H1 (cell line): ENCODE data around the gene SYT6. TPM values are rescaled to one million over a fixed set of nuclear protein-coding genes. Genes with fewer than 3 reads are reported as not detected.

ENCODE experiments used
- CTCF ChIA-PET: fragments of 300-600 bp; sonication (Branson Sonifier 250); formaldehyde crosslinking; loops from one replicate; lab custom pipeline; 2021; ENCODE audit not compliant: partially characterized antibody; lab: Charles Lee
- POLR2A ChIA-PET: fragments of 300-600 bp; sonication (Branson Sonifier 250); formaldehyde crosslinking; loops from one replicate; lab custom pipeline; 2021; ENCODE audit warnings: inconsistent platforms; ENCODE audit not compliant: partially characterized antibody; lab: Charles Lee
- DNase-seq, 2 experiments: peaks; one replicate each; pipeline versions ENCODE4 v3.0.0 to v3.0.0-alpha.2; 2010 to 2022; ENCODE audit warnings: low spot score in 2 of 2, low read depth in 1 of 2, mixed read lengths in 1 of 2
- FAIRE-seq: peaks from 2 replicates; lab custom pipeline; 2011; peaks lifted over from hg19 to GRCh38; lab: Jason Lieb, UNC
- H2AFZ ChIP-seq: 2 replicates; pipeline ENCODE4 v1.8.1; 2012; ENCODE audit warnings: low read length, inconsistent platforms
- H2AK5ac ChIP-seq: 2 replicates; pipeline ENCODE4 v1.6.1; 2013; ENCODE audit warnings: low read depth, low read length
- H2BK120ac ChIP-seq: replicated peaks from 2 replicates; pipeline ENCODE3; 2013; ENCODE audit warnings: low read depth, low read length, inconsistent platforms
- H2BK12ac ChIP-seq: 2 replicates; pipeline ENCODE4 v1.6.1; 2013; ENCODE audit warnings: low read depth, low read length
- H2BK15ac ChIP-seq: 2 replicates; pipeline ENCODE4 v1.6.1; 2013; ENCODE audit warnings: low read length
- H2BK20ac ChIP-seq: 2 replicates; pipeline ENCODE4 v1.6.1; 2013; ENCODE audit warnings: low read length
- H2BK5ac ChIP-seq: 2 replicates; pipeline ENCODE4 v1.6.1; 2013; ENCODE audit warnings: low read depth, low read length
- H3K14ac ChIP-seq: 2 replicates; pipeline ENCODE4 v1.6.1; 2013; ENCODE audit warnings: inconsistent platforms; ENCODE audit not compliant: insufficient read length
- H3K18ac ChIP-seq: 2 replicates; pipeline ENCODE4 v1.6.1; 2013; ENCODE audit warnings: low read length; ENCODE audit errors: extremely low read depth
- H3K23ac ChIP-seq: 2 replicates; pipeline ENCODE4 v1.6.1; 2013; ENCODE audit warnings: inconsistent platforms; ENCODE audit not compliant: insufficient read length
- H3K23me2 ChIP-seq: 2 replicates; pipeline ENCODE4 v1.6.1; 2013; ENCODE audit warnings: low read depth, low read length
- H3K27ac ChIP-seq: 2 replicates; pipeline ENCODE4 v1.6.1; 2011; ENCODE audit warnings: low read depth, low read length, inconsistent platforms
- H3K27me3 ChIP-seq, 4 experiments: replicated peaks in 1 of 4; 1 replicate in 1 of 4; 2 replicates in 3 of 4; pipeline versions ENCODE4 v1.6.1 to v1.8.1; 2011 to 2013; ENCODE audit warnings: low read length in 3 of 4, mild to moderate bottlenecking in 3 of 4, inconsistent platforms in 2 of 4, mixed read lengths in 2 of 4, moderate library complexity in 1 of 4; ENCODE audit not compliant: control insufficient read depth in 3 of 4, insufficient read depth in 3 of 4; ENCODE audit errors: extremely low read depth in 1 of 4
- H3K36me3 ChIP-seq, 4 experiments: 2 replicates each; pipeline versions ENCODE4 v1.6.1 to v1.8.1; 2011 to 2013; ENCODE audit warnings: mild to moderate bottlenecking in 4 of 4, low read length in 3 of 4, moderate library complexity in 2 of 4, control low read depth in 1 of 4, inconsistent platforms in 1 of 4; ENCODE audit not compliant: insufficient read depth in 4 of 4, control insufficient read depth in 2 of 4
- H3K4ac ChIP-seq: replicated peaks from 2 replicates; pipeline ENCODE3; 2013; ENCODE audit warnings: low read length, low read depth, mixed read lengths, inconsistent platforms; ENCODE audit not compliant: insufficient read length
- H3K4me1 ChIP-seq, 4 experiments: replicated peaks in 1 of 4; 1 replicate in 1 of 4; 2 replicates in 3 of 4; pipeline versions ENCODE4 v1.6.1 to v1.8.1; 2011 to 2013; ENCODE audit warnings: low read length in 3 of 4, inconsistent platforms in 2 of 4, mixed read lengths in 1 of 4; ENCODE audit not compliant: insufficient read depth in 4 of 4, control insufficient read depth in 3 of 4
- H3K4me2 ChIP-seq, 2 experiments: 2 replicates each; pipeline versions ENCODE4 v1.6.1 to v1.8.1; 2011 to 2013; ENCODE audit warnings: low read depth in 2 of 2, low read length in 2 of 2, control low read depth in 1 of 2, inconsistent platforms in 1 of 2, mild to moderate bottlenecking in 1 of 2; ENCODE audit not compliant: insufficient read depth in 1 of 2
- H3K4me3 ChIP-seq, 4 experiments: fragments of 200-600, 300-600 bp in 1 of 4; sonication (generic), shearing (Covaris generic), sonication (Bioruptor Twin) in 1 of 4; 2 replicates each; pipeline versions ENCODE4 v1.5.1 to v1.8.1; 2011 to 2016; ENCODE audit warnings: low read length in 4 of 4, low read depth in 3 of 4, control low read depth in 2 of 4, inconsistent platforms in 2 of 4, mild to moderate bottlenecking in 2 of 4, mixed read lengths in 1 of 4, moderate library complexity in 1 of 4; ENCODE audit not compliant: insufficient read depth in 2 of 4; ENCODE audit errors: extremely low read depth in 1 of 4
- H3K56ac ChIP-seq: replicated peaks from 2 replicates; pipeline ENCODE3; 2013; ENCODE audit warnings: low read depth, mild to moderate bottlenecking, mixed read lengths, low read length, inconsistent platforms; ENCODE audit not compliant: insufficient read length
- H3K79me1 ChIP-seq: 2 replicates; pipeline ENCODE4 v1.6.1; 2013; ENCODE audit warnings: low read depth, low read length, control low read depth
- H3K79me2 ChIP-seq, 2 experiments: 2 replicates each; pipeline versions ENCODE4 v1.6.1 to v1.8.1; 2012 to 2013; ENCODE audit warnings: low read length in 2 of 2, mild to moderate bottlenecking in 2 of 2, inconsistent platforms in 1 of 2; ENCODE audit not compliant: insufficient read depth in 2 of 2, control insufficient read depth in 1 of 2
- H3K9ac ChIP-seq, 4 experiments: replicated peaks in 1 of 4; 1 replicate in 1 of 4; 2 replicates in 3 of 4; pipeline versions ENCODE4 v1.6.1 to v1.8.1; 2011 to 2013; ENCODE audit warnings: low read depth in 3 of 4, low read length in 3 of 4, control low read depth in 2 of 4, mild to moderate bottlenecking in 2 of 4, moderate library complexity in 2 of 4, inconsistent platforms in 1 of 4; ENCODE audit errors: extremely low read depth in 1 of 4
- H3K9me3 ChIP-seq, 2 experiments: 2 replicates each; pipeline versions ENCODE4 v1.6.1 to v1.8.1; 2012 to 2013; ENCODE audit warnings: mild to moderate bottlenecking in 2 of 2, moderate library complexity in 2 of 2, control low read depth in 1 of 2, inconsistent platforms in 1 of 2, low read depth in 1 of 2, low read length in 1 of 2, mixed read lengths in 1 of 2; ENCODE audit not compliant: insufficient read depth in 2 of 2
- H4K20me1 ChIP-seq, 2 experiments: replicated peaks in 1 of 2; 2 replicates each; pipeline versions ENCODE3 to v1.8.1; 2011 to 2013; ENCODE audit warnings: inconsistent platforms in 2 of 2, low read length in 2 of 2, mild to moderate bottlenecking in 1 of 2; ENCODE audit not compliant: insufficient read depth in 2 of 2, control insufficient read depth in 1 of 2
- H4K5ac ChIP-seq: 2 replicates; pipeline ENCODE4 v1.6.1; 2013; ENCODE audit warnings: low read length, low read depth, mixed read lengths, inconsistent platforms; ENCODE audit not compliant: insufficient read length
- H4K8ac ChIP-seq: 2 replicates; pipeline ENCODE4 v1.8.0; 2013; ENCODE audit warnings: mild to moderate bottlenecking, moderate library complexity, low read length, inconsistent platforms; ENCODE audit not compliant: insufficient read depth; ENCODE audit errors: extremely low read depth
- H4K91ac ChIP-seq: replicated peaks from 2 replicates; pipeline ENCODE3; 2013; ENCODE audit warnings: low read length, mixed read lengths, inconsistent platforms; ENCODE audit not compliant: insufficient read length
- BCL11A ChIP-seq, 2 experiments: IDR thresholded peaks; one replicate each; pipeline ENCODE4 v1.6.1; 2011; ENCODE audit warnings: low read depth in 2 of 2, low read length in 2 of 2, mild to moderate bottlenecking in 2 of 2
- CBX8 ChIP-seq: fragments of 300-800, 300-1000 bp; sonication (generic); IDR thresholded peaks from 2 replicates; pipeline ENCODE4 v1.7.1; 2016; ENCODE audit warnings: low read depth, low read length, borderline replicate concordance
- CHD2 ChIP-seq: IDR thresholded peaks from 2 replicates; pipeline ENCODE4 v1.6.1; 2012; ENCODE audit warnings: low read length, improper control_type of control experiment
- SIN3A ChIP-seq, 2 experiments: IDR thresholded peaks in 1 of 2; conservative IDR thresholded peaks in 1 of 2; 2 replicates each; pipeline ENCODE4 v1.6.1; 2011 to 2012; ENCODE audit warnings: low read length in 2 of 2, improper control_type of control experiment in 1 of 2, low read depth in 1 of 2, mild to moderate bottlenecking in 1 of 2
- TCF12 ChIP-seq: IDR thresholded peaks from 2 replicates; pipeline ENCODE4 v1.6.1; 2011; ENCODE audit warnings: low read depth, mild to moderate bottlenecking, low read length
- WGBS, 2 experiments: shearing (Covaris generic) in 1 of 2; methylation state at CpG; one replicate each; pipeline versions ENCODE4 v1.1.6 to v1.1.7; 2013 to 2015; ENCODE audit warnings: low lambda C conversion rate in 2 of 2, mixed read lengths in 2 of 2, inconsistent platforms in 1 of 2, low coverage in 1 of 2, missing lambda C conversion rate in 1 of 2; ENCODE audit not compliant: insufficient replicate concordance in 2 of 2, insufficient coverage in 1 of 2, insufficient read length in 1 of 2; ENCODE audit errors: extremely low coverage in 1 of 2, missing lambda C conversion rate in 1 of 2; 5-methylcytosine and 5-hydroxymethylcytosine counted together
- polyA plus RNA-seq, 7 experiments: library from polyadenylated mRNA; depleted of rRNA in 3 of 7; stranded (reverse) in 5 of 7; unstranded in 2 of 7; fragments of >200 nt in 5 of 7; fragments of 200-250 nt in 2 of 7; gene quantifications; 1 replicate in 5 of 7; 2 replicates in 1 of 7; 4 replicates in 1 of 7; pipeline versions ENCODE4 v1.2.1 to v1.2.3, GENCODE V29; 2011 to 2013; ENCODE audit warnings: missing spikeins in 2 of 7, mixed read lengths in 2 of 7
- total RNA-seq: library from RNA; stranded (reverse); fragmentation: NEBNext Ultra II Directional; extraction: Animal tissue kit (Norgen Biotek cat#: 25700); gene quantifications from 2 replicates; pipeline ENCODE4 v1.2.1, GENCODE V29; 2021

SYT6 gene
- total and polyA plus RNA-seq, 2 of the 8 experiments (the other 6 are each of a cell fraction or from before 2014, with no cell fraction given), result 33.7 to 83.5 TPM

DNA sequence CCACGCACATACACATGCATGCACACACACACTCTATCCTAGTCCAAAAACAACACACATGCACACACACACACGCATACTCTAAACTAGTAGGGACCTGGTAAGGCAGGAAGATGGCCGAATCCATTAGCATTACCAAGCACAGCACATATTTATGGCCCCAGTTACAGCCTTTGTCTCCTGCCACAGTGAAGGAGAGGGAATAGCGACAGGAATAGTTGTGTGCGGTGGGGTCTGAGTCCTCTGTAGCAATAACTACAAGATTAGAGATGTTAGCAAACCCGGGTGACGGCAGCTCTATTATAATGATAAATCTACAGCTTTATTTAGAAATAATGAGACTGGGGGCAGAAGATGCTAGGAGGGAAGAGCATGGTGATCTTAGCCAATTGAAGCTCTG lies 20.5 kb downstream of the SYT6 start:
- CTCF ChIA-PET, result interaction anchor here (0.7 to 3.7 kb wide), 9 partner anchors 15 to 159 kb away, joined by 3 to 17 read pairs (median 4); partner anchors contain the start of gene OLFML3

More for the DNA sequence above, 20.5 kb downstream of the SYT6 start:
- Histone ChIP-seq H3K18ac (no peak overlapping the region), H4K8ac (no peak overlapping the region; the same call in 1 of the 2 replicates), H2AK5ac (no peak overlapping the region), H4K20me1 (peaks cover 2 to 18% of the 10 kb centered on the region in 2 experiments), H3K4me2 (no peak overlapping the region)
- no peak for TF ChIP-seq SIN3A (conservative IDR thresholded peaks at IDR 0.05 in 1 of 2, IDR thresholded peaks at IDR 0.05 in 1 of 2; ENCODE audit: low read depth in 1 of 2, low read length in 2 of 2)
- TF ChIP-seq CBX8, result no peak
- TF ChIP-seq CHD2, result no peak
- no peak for TF ChIP-seq TCF12
- no peak for TF ChIP-seq BCL11A (IDR thresholded peaks at IDR 0.05; ENCODE audit: low read depth in 2 of 2, low read length in 2 of 2)
- TF ChIP-seq, all 59 proteins: peak for 0
- DNase-seq (no peak), FAIRE-seq (no peak)
- Histone ChIP-seq H3K4me1 (peaks cover 0 to 8% (median 4%) of the 10 kb centered on the region in 4 experiments; a peak in 2 of 7 replicates), H2BK15ac (no peak overlapping the region), H3K56ac (no peak overlapping the region), H2BK5ac (no peak overlapping the region), H3K79me2 (peaks cover 0 to 35% of the 10 kb centered on the region in 2 experiments; a peak in 1 of 4 replicates), H3K4ac (no peak overlapping the region), H3K9me3 (no peaks in the 10 kb centered on the region), H2BK120ac (no peak overlapping the region), H2BK20ac (no peak overlapping the region; the same call in 1 of the 2 replicates), H3K4me3 (no peak overlapping the region), H3K27me3 (no peaks in the 10 kb centered on the region), H3K79me1 (peaks cover 20% of the 10 kb centered on the region), H3K14ac (no peak overlapping the region), H2BK12ac (no peak overlapping the region), H3K27ac (no peak overlapping the region), H3K23ac (no peak overlapping the region), H2AFZ (no peak overlapping the region), H3K9ac (no peak overlapping the region; a peak in 1 of 7 replicates), H3K36me3 (peaks cover 40 to 97% (median 79%) of the 10 kb centered on the region in 4 experiments), H4K91ac (no peak overlapping the region), H3K23me2 (no peaks in the 10 kb centered on the region), H4K5ac (no peak overlapping the region)
- POLR2A ChIA-PET, result interaction anchor here (0.8 to 1.5 kb wide), 6 partner anchors 14 to 95 kb away, joined by 3 to 5 read pairs (median 3); no protein-coding TSS in a partner anchor
- 82% methylated on average over 7 of the region's 7 CpGs; no CpG with 5 or more reads in 1 of the 2 experiments for WGBS, 2 experiments
